HG03521 (cell line): Measurements from ENCODE around the gene NT5DC1.
"Not testable (repeated sequence)": the region's sequence is repeated elsewhere in the genome, so short reads cannot be mapped to it uniquely, and the experiment has no call there.

Experiments
- ATAC-seq: cut with Tn5 transposase; IDR thresholded peaks from one replicate; pipeline ENCODE4 v1.9.1; 2021; ENCODE audit warnings: mild to moderate bottlenecking, moderate library complexity; ENCODE audit not compliant: unreplicated experiment

The NT5DC1 gene

GRCh38 chr6:116088946-116089345 lies 11.7 kb upstream of the NT5DC1 start:
- ATAC-seq, result no peak

GRCh38 chr6:116090251-116090650 lies 10.4 kb upstream of the NT5DC1 start:
- peak; percentile 57 for ATAC-seq

DNA sequence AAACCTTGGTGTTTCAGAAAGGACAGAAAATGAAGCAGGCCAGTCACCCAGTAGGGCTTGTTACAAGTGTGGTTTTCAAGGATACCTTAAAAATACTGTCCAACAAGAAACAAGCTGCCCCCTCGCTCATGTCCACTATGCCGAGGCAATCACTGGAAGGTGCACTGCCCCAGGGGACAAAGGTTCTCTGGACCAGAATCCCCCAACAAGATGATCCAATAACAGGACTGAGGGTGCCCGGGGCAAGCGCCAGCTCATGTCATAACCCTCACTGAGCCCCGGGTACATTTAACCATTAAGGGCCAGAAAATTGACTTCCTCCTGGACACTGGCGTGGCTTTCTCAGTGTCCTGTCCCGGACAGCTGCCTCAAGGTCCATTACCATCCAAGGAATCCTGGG lies 6.6 kb upstream of the NT5DC1 start:
- ATAC-seq, result no peak

- not testable (repeated sequence) for ATAC-seq
Observed at GRCh38 chr6:116096048-116096759, 4.4 kb upstream of the NT5DC1 start.

GRCh38 chr6:116096979-116097816 lies 3.5 kb upstream of the NT5DC1 start:
- no peak for ATAC-seq

GRCh38 chr6:116099036-116099435 lies 1.6 kb upstream of the NT5DC1 start:
- no peak for ATAC-seq

DNA sequence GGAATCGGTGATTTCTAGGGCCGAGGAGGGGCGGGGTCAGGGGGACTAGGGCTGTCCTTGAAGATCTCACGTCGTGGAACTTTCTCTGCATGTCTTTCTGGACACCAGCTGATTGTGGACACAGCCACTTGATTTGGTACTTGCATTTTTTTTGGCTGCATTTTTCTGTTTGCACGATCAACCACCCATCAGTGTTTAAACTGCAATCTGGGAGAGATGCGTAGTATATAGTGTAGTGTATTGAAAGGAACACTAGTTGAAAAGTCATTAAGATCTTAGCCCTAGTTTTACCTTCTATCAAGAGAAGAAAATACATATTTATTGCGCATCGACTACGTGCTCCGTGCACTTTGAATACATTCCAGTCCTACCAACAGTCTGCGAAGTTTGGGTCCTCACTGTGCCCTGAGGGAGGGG lies 657 bp downstream of the NT5DC1 start:
- no peak for ATAC-seq

GRCh38 chr6:116101790-116102189 lies 1.1 kb downstream of the NT5DC1 start:
- ATAC-seq, result no peak

GRCh38 chr6:116102873-116103272 lies 2.2 kb downstream of the NT5DC1 start:
- ATAC-seq, result no peak

GRCh38 chr6:116104636-116105035 lies 4.0 kb downstream of the NT5DC1 start:
- no peak for ATAC-seq

DNA sequence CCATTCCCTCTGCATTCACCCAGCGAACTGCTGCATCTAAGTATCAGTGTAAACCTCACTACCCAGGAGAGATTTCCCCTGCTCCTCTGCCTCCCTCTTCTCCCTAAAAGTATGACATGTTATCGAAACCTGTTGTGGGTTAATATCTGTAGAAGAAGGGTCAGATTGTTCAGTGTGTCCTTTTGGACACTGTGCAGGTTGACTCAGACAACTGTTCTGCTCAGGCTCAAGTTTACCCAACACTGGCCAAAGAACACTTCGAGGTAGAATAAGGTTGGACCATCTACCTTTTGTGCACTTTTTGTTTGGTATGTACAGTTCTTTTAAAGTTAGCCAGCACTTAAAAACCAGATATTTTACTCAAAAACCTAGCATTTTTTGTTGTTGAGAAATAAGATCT lies 4.6 kb downstream of the NT5DC1 start:
- no peak for ATAC-seq

GRCh38 chr6:116106146-116106545 lies 5.5 kb downstream of the NT5DC1 start:
- no peak for ATAC-seq

- no peak for ATAC-seq
Observed at GRCh38 chr6:116108836-116109235, 8.2 kb downstream of the NT5DC1 start.

DNA sequence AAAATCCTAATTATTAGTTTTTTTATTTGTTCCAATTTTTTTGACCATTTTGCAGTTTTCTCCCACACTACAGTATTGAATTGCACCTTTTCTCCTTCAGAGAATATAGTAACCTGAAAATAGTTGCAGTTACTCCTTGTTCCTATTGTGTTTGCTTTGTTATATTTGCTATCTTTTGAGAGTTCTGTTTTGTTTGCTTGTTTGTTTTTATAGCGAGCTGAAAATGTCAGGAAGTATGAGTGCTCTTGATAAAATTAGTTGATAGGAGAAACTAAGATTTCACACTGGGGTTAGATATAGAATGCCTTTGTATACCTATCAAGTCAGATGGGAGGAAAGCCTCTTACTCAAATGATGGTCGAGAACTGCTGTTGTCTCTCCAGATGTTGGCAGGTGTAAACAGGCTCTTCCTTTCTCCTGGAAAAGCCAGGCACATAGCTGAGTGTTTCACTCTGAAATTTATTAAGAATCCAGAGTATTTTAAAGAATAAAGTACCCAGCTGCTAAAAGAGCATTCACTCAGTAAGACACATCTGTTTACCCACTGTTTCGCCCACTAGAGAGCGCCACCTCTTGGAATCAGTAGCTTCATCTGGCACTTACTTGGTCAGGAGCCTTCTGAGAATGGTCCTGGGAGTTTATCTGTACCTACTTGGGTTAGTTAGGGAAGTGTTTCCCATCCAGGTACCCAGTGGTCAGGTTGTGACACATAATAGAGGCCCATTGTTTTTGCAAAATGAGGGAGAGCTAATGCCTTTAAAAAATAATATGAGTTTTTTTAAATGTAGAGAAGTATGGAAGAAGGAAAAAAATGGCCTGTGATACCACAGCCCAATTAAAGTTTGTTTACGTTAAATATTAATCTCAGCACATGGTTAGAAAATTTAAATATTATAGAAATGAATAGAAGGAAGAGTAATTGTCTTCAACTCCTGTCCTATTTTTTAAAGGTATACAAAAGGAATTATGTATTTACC lies 11.2 kb downstream of the NT5DC1 start:
- peak; percentile 78 for ATAC-seq

DNA sequence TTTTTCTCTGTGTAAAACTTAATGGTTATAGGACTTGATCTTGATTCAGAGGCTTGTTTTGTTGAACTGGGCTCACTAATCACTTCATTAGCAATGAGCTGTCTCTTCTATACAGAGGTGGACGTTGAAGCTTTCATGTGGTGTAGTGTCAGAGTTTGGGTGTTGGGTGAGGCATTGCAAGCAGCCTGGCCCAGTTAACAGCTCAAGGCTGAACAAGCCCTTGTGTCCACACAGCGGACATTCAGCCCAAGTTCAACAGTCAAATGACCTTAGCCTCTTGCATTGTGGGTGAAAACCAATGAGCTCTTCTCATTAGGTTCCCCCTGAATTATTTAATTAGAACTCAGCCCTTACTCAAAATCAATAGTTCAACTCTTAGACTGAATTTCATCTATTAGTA lies 12.7 kb downstream of the NT5DC1 start:
- no peak for ATAC-seq

GRCh38 chr6:116115781-116116180 lies 15.1 kb downstream of the NT5DC1 start:
- no peak for ATAC-seq

DNA sequence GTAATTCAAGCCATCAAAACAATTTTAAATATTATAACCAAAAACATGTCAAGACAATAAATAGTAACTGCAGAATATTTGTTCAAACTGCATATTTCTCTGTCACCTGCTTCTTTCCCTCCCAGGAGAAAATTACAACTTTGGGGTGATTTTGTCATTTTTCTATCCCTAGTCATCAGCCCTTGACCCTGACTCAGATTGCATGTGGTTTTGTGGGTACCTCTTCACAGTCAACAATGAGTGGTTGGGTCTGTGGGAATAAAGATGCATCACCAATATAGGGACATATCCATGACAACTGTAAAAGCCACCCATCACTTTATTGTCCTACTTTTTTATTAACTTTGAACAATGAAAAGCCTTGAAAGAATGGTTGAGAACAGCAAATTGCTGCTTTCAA lies 18.0 kb downstream of the NT5DC1 start:
- ATAC-seq, result no peak

- ATAC-seq, result no peak
Observed at GRCh38 chr6:116120430-116120829, 19.8 kb downstream of the NT5DC1 start.

GRCh38 chr6:116126032-116126431 lies 25.4 kb downstream of the NT5DC1 start, which contains the start of gene COL10A1:
COL10A1 (minus strand) TSS chr6:116126132; CDS start chr6:116125492, 640 bp downstream.
- ATAC-seq, result no peak

DNA sequence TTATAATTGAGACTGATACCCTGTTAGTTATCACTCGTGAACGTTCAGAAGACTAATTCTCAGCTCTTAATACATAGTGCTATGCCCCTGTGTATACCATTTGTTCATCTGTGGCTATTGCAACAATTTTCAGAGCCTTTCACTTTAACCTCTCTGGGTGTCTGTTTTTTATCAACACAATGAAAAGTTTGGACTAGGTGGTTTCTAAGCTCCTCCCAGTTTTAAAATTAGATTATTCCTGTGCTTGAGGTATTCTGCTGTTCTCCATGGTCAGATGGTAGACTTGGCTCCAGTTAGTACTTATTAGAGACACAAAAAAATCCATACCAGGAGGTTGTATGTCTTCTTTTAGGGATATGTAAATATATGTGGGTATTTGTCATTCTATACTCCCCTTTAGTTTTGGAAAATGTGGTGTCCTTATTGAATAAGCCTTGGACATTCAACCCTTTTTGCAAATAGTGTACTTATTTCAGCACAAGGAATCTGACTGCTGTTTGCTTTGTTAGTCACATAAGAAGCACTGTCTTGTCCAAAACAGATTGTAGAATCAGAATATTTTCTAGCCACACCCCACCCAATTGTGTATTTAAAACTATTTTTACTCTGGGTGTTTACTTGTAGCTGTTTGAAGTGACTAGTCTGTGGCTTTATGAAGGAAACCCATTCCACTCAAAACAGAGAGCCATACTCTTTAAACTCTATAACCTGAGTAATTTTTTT lies 27.3 kb downstream of the NT5DC1 start:
- no peak for ATAC-seq
